ENCODE data around the gene TOP2B.

Gene TOP2B

GRCh38 chr3:25677121-25677520 is 12.4 kb upstream of the TOP2B start:
- Histone ChIP-seq H2AFZ (no peak overlapping the region), H3K4me2 (ENCODE audit: low read length) (no peak overlapping the region), H3K36me3 (ENCODE audit: control insufficient read depth, insufficient read depth, low read length) (no peaks in the 10 kb centered on the region), H3K4me1 (no peaks in the 10 kb centered on the region), H3K27me3 (ENCODE audit: control insufficient read depth, insufficient read depth, low read length) (no peaks in the 10 kb centered on the region), H3K9me3 (ENCODE audit: control insufficient read depth, low read length) (no peaks in the 10 kb centered on the region), H3K4me3 (ENCODE audit: low read depth, low read length) (no peak overlapping the region), H3K79me2 (no peaks in the 10 kb centered on the region), H3K27ac (no peak overlapping the region), H3K9ac (no peak overlapping the region)
- no peak for TF ChIP-seq CTCF (IDR thresholded peaks at IDR 0.05)

DNA sequence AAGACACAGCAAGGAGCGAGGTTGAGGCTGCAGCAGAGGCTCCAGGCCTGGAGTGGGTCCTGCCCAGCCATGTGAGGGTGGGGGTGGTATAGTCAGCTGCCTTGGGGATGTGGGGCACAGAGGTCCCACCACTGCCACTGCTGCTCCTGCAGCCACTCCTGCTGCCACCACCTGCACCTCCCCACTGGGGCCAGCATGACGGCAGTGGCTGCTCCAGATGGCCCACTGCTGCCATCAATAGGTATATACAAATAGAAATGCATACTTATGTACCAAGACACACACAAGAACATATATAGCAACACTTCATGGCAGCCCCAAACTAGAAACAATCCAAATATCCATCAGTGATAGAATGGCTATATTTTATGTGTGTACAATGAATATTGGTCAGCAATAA is 10.0 kb upstream of the TOP2B start:
- Histone ChIP-seq H3K4me2 (ENCODE audit: low read length) (no peak overlapping the region), H3K79me2 (no peaks in the 10 kb centered on the region), H2AFZ (no peak overlapping the region), H3K4me1 (no peaks in the 10 kb centered on the region), H3K27ac (no peak overlapping the region), H3K9ac (no peak overlapping the region), H3K9me3 (ENCODE audit: control insufficient read depth, low read length) (no peaks in the 10 kb centered on the region), H3K4me3 (ENCODE audit: low read depth, low read length) (no peak overlapping the region), H3K36me3 (ENCODE audit: control insufficient read depth, insufficient read depth, low read length) (no peaks in the 10 kb centered on the region), H3K27me3 (ENCODE audit: control insufficient read depth, insufficient read depth, low read length) (no peaks in the 10 kb centered on the region)
- no peak for TF ChIP-seq CTCF (IDR thresholded peaks at IDR 0.05)

- Histone ChIP-seq H2AFZ (no peak overlapping the region), H3K27ac (no peak overlapping the region), H3K27me3 (ENCODE audit: control insufficient read depth, insufficient read depth, low read length) (no peaks in the 10 kb centered on the region), H3K4me2 (ENCODE audit: low read length) (no peak overlapping the region), H3K4me3 (ENCODE audit: low read depth, low read length) (no peak overlapping the region), H3K79me2 (no peaks in the 10 kb centered on the region), H3K9ac (no peak overlapping the region), H3K4me1 (no peaks in the 10 kb centered on the region), H3K36me3 (ENCODE audit: control insufficient read depth, insufficient read depth, low read length) (no peaks in the 10 kb centered on the region), H3K9me3 (ENCODE audit: control insufficient read depth, low read length) (no peaks in the 10 kb centered on the region)
- no peak for TF ChIP-seq CTCF (IDR thresholded peaks at IDR 0.05)
Observed at GRCh38 chr3:25673738-25674298, 9.1 kb upstream of the TOP2B start.

DNA sequence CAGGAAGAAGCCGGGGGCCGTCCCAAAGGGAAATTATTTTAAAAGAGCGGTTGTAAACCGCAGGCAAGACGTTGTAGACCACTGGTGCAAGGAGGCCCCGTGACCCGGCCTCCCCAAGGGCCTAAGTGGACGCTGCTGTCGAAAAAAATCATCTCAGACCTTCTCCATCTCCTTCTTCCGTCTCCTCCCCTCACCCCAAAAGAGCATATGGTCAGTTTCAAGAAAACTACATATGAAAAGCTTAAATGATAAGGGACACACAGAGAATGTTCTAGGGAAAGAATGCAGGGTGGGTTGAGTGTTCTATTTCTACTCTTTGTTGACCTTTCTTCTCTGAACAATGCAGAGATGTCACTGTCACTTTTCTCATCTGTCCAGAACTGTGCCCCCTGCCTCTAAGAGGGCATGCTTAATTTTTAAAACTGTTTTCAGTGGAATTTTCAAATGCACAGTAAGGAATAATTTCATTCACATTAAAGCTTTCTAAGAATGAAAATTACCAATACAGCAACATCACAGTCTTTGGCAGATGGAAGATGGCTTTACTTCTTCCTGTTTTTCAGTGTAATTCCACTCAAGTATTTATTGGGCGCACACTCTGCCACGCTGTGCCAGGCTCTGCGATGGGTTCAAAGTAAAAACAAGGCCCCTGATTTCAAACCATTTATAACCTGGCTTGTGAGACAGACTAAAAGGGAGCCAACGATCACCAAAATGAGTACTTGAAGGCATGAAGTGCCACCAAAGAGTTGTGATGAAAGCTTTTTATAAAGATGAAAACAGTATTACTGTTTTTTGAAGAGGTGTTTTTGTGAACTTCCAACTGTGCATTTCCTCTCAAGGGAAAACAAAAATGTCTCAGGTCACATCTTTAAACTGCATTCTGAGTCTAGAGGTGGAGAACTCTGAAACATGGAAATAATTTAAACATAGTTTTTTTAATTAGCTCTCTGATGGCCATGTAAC is 891 bp upstream of the TOP2B start:
- H3K27ac ChIP-seq = peak overlapping the region; percentile 90

More for the DNA sequence above, 891 bp upstream of the TOP2B start:
- no peak for TF ChIP-seq CTCF (IDR thresholded peaks at IDR 0.05)
- H3K4me2 ChIP-seq (ENCODE audit: low read length) = peak overlapping the region; percentile 78
- H3K9me3 ChIP-seq (ENCODE audit: control insufficient read depth, low read length) = no peaks in the 10 kb centered on the region
- peaks cover 10% of the 10 kb centered on the region for H3K4me1 ChIP-seq
- H3K9ac ChIP-seq = no peak overlapping the region
- peak overlapping the region; percentile 63 for H2AFZ ChIP-seq
- peak overlapping the region; percentile 71 for H3K4me3 ChIP-seq (ENCODE audit: low read depth, low read length)
- H3K79me2 ChIP-seq = peaks cover 20% of the 10 kb centered on the region
- H3K27me3 ChIP-seq (ENCODE audit: control insufficient read depth, insufficient read depth, low read length) = no peaks in the 10 kb centered on the region
- H3K36me3 ChIP-seq (ENCODE audit: control insufficient read depth, insufficient read depth, low read length) = no peaks in the 10 kb centered on the region

Measured in parathyroid adenoma (tissue), 2 donors.